Smooth muscle cell (in vitro differentiated cells): ENCODE data around the gene SELENOK. TPM values are rescaled to one million over a fixed set of nuclear protein-coding genes. Genes with fewer than 3 reads are reported as not detected.

ENCODE experiments used
- DNase-seq: peaks from one replicate; lab custom pipeline; 2025; ENCODE audit not compliant: unreplicated experiment; lab: John Stamatoyannopoulos, UW
- H2AFZ ChIP-seq: fragments of 200-600 bp; sonication (generic); 2 replicates; pipeline ENCODE4 v1.6.0; 2016; ENCODE audit warnings: antibody characterized with exemption, low read depth, mild to moderate bottlenecking
- H3F3A ChIP-seq: fragments of 200-600 bp; sonication (generic); 2 replicates; pipeline ENCODE4 v1.6.0; 2017; ENCODE audit warnings: antibody characterized with exemption, low read depth
- H3K27ac ChIP-seq: fragments of 200-600 bp; sonication (generic); 2 replicates; pipeline ENCODE4 v1.5.1; 2016; ENCODE audit warnings: low read depth, mild to moderate bottlenecking
- H3K27me3 ChIP-seq: fragments of 200-600 bp; sonication (generic); 2 replicates; pipeline ENCODE4 v1.6.1; 2016; ENCODE audit warnings: low read depth, mild to moderate bottlenecking
- H3K36me3 ChIP-seq: fragments of 200-600 bp; sonication (generic); 2 replicates; pipeline ENCODE4 v1.5.1; 2016; ENCODE audit warnings: low read depth
- H3K4me1 ChIP-seq: fragments of 200-600 bp; sonication (generic); 2 replicates; pipeline ENCODE4 v1.5.1; 2016; ENCODE audit warnings: low read depth
- H3K4me2 ChIP-seq: fragments of 200-600 bp; sonication (generic); 2 replicates; pipeline ENCODE4 v1.6.0; 2016; ENCODE audit warnings: mild to moderate bottlenecking
- H3K4me3 ChIP-seq: fragments of 200-600 bp; sonication (generic); 2 replicates; pipeline ENCODE4 v1.5.1; 2016; ENCODE audit warnings: mild to moderate bottlenecking
- H3K79me2 ChIP-seq: fragments of 200-600 bp; sonication (generic); 2 replicates; pipeline ENCODE4 v1.6.0; 2016; ENCODE audit warnings: low read depth, mild to moderate bottlenecking
- H3K9ac ChIP-seq: fragments of 200-600 bp; sonication (generic); 2 replicates; pipeline ENCODE4 v1.6.0; 2016; ENCODE audit warnings: low read depth
- H3K9me3 ChIP-seq: fragments of 200-600 bp; sonication (generic); replicated peaks from 2 replicates; pipeline ENCODE4 v1.5.1; 2016; ENCODE audit warnings: low read depth
- H4K20me1 ChIP-seq: fragments of 200-600 bp; sonication (generic); 2 replicates; pipeline ENCODE4 v1.6.0; 2016; ENCODE audit warnings: low read depth
- CTCF ChIP-seq: fragments of 200-600 bp; sonication (generic); IDR thresholded peaks from 2 replicates; pipeline ENCODE4 v1.5.1; 2017; ENCODE audit warnings: borderline replicate concordance, mild to moderate bottlenecking, antibody characterized with exemption; ENCODE audit not compliant: insufficient read depth, poor library complexity, severe bottlenecking
- WGBS: methylation state at CpG from one replicate; pipeline ENCODE4 v1.1.7; 2016; ENCODE audit warnings: low lambda C conversion rate; 5-methylcytosine and 5-hydroxymethylcytosine counted together
- polyA plus RNA-seq: library from polyadenylated mRNA; unstranded; fragments of >200 nt; fragmentation: Nextera tagmentation; extraction: Ambion mirVana; gene quantifications from 2 replicates; pipeline ENCODE4 v1.2.1, GENCODE V29; 2016
- total RNA-seq: library from RNA; depleted of rRNA; stranded (reverse); fragments of >200 nt; gene quantifications from 2 replicates; pipeline ENCODE4 v1.2.3, GENCODE V29; 2014

SELENOK gene
- total and polyA plus RNA-seq, 2 experiments from 2014 or later, result 67.7 to 199 TPM

GRCh38 chr3:53858096-53858741, 33.4 kb downstream of the SELENOK start:
- no peaks in the 10 kb centered on the region for H3F3A ChIP-seq
- H3K9me3 ChIP-seq, result no peaks in the 10 kb centered on the region
- H3K36me3 ChIP-seq, result no peaks in the 10 kb centered on the region
- no peak overlapping the region for H3K4me3 ChIP-seq
- no peaks in the 10 kb centered on the region for H3K27me3 ChIP-seq
- no peak overlapping the region for H3K27ac ChIP-seq
- no peak overlapping the region for H3K4me2 ChIP-seq
- H2AFZ ChIP-seq, result no peak overlapping the region
- no peaks in the 10 kb centered on the region for H3K4me1 ChIP-seq
- no peaks in the 10 kb centered on the region for H3K79me2 ChIP-seq
- no peak for TF ChIP-seq CTCF
- H3K9ac ChIP-seq, result no peak overlapping the region
- no peaks in the 10 kb centered on the region for H4K20me1 ChIP-seq
- WGBS, result 86% methylated on average over 7 of the region's 7 CpGs
- no peak for DNase-seq

- Histone ChIP-seq H4K20me1 (no peaks in the 10 kb centered on the region), H3K27me3 (no peaks in the 10 kb centered on the region), H3K27ac (no peak overlapping the region), H3K4me3 (no peak overlapping the region), H3K9me3 (no peaks in the 10 kb centered on the region), H3K4me1 (no peaks in the 10 kb centered on the region), H3K36me3 (no peaks in the 10 kb centered on the region), H3K9ac (no peak overlapping the region), H3K4me2 (no peak overlapping the region), H3K79me2 (no peaks in the 10 kb centered on the region), H2AFZ (no peak overlapping the region), H3F3A (no peaks in the 10 kb centered on the region)
- no peak for DNase-seq
- TF ChIP-seq CTCF, result no peak
- WGBS, result 77% methylated on average over 7 of the region's 7 CpGs
These were observed 34.7 kb downstream of the SELENOK start for GRCh38 chr3:53856964-53857363.

GRCh38 chr3:53850895-53851294, 40.8 kb downstream of the SELENOK start:
- Histone ChIP-seq H3K27ac (no peak overlapping the region), H3K9me3 (no peaks in the 10 kb centered on the region), H3K4me3 (no peak overlapping the region), H3K4me2 (no peak overlapping the region), H3K4me1 (peaks cover 3% of the 10 kb centered on the region), H3K36me3 (no peaks in the 10 kb centered on the region), H2AFZ (no peak overlapping the region), H3K27me3 (peaks cover 30% of the 10 kb centered on the region), H3K79me2 (no peaks in the 10 kb centered on the region), H3K9ac (no peak overlapping the region), H4K20me1 (no peaks in the 10 kb centered on the region), H3F3A (no peaks in the 10 kb centered on the region)
- DNase-seq, result no peak
- WGBS, result 78% methylated on average over 5 of the region's 5 CpGs
- TF ChIP-seq CTCF, result no peak

GRCh38 chr3:53849916-53850315, 41.7 kb downstream of the SELENOK start:
- Histone ChIP-seq H3K27ac (no peak overlapping the region), H3K4me2 (no peak overlapping the region), H3K36me3 (no peaks in the 10 kb centered on the region), H3K9me3 (no peaks in the 10 kb centered on the region), H3K27me3 (peaks cover 40% of the 10 kb centered on the region), H2AFZ (no peak overlapping the region), H3K4me1 (peaks cover 3% of the 10 kb centered on the region), H3K4me3 (no peak overlapping the region), H3K79me2 (no peaks in the 10 kb centered on the region), H3K9ac (no peak overlapping the region), H3F3A (no peaks in the 10 kb centered on the region), H4K20me1 (no peaks in the 10 kb centered on the region)
- no peak for TF ChIP-seq CTCF
- 98% methylated on average over 7 of the region's 7 CpGs for WGBS
- no peak for DNase-seq
